ENCODE results near the gene ITPK1.

Gene ITPK1

DNA sequence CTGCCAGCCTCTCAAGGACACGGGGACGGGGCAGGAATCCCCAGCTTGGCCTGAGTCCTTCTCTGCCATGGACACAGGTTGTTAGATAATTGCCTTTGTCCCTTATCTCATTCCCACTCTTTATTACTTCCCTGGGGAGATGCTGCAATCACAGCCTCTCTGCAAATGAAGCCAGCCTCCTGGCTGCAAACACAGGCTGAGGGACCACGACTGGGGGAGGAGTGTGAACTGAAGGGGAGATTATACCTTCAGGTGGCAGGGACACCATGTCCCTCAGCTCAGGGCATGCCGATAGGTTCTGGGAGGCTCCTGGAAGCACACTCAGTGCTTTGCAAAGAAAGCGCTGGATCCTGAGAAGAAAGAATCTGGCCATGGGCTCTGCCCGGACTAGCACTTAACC, 208.9 kb downstream of the ITPK1 start:
- TF ChIP-seq, protein P1, sequence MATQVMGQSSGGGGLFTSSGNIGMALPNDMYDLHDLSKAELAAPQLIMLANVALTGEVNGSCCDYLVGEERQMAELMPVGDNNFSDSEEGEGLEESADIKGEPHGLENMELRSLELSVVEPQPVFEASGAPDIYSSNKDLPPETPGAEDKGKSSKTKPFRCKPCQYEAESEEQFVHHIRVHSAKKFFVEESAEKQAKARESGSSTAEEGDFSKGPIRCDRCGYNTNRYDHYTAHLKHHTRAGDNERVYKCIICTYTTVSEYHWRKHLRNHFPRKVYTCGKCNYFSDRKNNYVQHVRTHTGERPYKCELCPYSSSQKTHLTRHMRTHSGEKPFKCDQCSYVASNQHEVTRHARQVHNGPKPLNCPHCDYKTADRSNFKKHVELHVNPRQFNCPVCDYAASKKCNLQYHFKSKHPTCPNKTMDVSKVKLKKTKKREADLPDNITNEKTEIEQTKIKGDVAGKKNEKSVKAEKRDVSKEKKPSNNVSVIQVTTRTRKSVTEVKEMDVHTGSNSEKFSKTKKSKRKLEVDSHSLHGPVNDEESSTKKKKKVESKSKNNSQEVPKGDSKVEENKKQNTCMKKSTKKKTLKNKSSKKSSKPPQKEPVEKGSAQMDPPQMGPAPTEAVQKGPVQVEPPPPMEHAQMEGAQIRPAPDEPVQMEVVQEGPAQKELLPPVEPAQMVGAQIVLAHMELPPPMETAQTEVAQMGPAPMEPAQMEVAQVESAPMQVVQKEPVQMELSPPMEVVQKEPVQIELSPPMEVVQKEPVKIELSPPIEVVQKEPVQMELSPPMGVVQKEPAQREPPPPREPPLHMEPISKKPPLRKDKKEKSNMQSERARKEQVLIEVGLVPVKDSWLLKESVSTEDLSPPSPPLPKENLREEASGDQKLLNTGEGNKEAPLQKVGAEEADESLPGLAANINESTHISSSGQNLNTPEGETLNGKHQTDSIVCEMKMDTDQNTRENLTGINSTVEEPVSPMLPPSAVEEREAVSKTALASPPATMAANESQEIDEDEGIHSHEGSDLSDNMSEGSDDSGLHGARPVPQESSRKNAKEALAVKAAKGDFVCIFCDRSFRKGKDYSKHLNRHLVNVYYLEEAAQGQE (IDR thresholded peaks at IDR 0.05; ENCODE audit: insufficient read depth in 1 of 2, low read depth in 2 of 2, low read length in 2 of 2): no peak
- TF ChIP-seq SIN3A (IDR thresholded peaks at IDR 0.05; ENCODE audit: borderline replicate concordance, insufficient read depth, low read length) (no peak), FOXP2 (optimal IDR thresholded peaks at IDR 0.05; ENCODE audit: borderline replicate concordance, extremely low read depth, extremely low read length, insufficient read depth) (no peak)

DNA sequence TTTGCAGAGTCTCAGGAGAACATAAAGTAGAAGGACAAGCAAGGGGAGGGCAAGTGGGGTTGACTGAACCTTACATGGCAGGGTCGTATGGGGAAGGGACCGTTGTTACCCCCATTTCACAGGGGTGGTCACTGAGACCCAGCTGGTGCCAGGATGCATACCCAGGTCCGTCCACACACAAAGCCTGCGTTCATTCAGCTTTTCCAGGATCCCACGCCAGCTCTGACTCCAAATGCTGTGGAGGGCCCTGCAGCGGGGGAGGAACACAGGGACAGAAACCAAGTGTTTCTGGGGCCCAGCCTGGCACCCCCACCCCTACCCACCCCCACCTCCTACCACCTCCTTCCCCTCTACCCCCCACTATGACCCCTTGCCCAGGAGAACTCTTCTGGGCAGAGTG, 209.3 kb downstream of the ITPK1 start:
- TF ChIP-seq, protein P1 (IDR thresholded peaks at IDR 0.05; ENCODE audit: insufficient read depth in 1 of 2, low read depth in 2 of 2, low read length in 2 of 2): no peak
- TF ChIP-seq POLR2AphosphoS5 (IDR thresholded peaks at IDR 0.05; ENCODE audit: low read depth, low read length): no peak
- no peak for TF ChIP-seq FOXP2 (optimal IDR thresholded peaks at IDR 0.05; ENCODE audit: borderline replicate concordance, extremely low read depth, extremely low read length, insufficient read depth)
- no peak for TF ChIP-seq TAF1 (IDR thresholded peaks at IDR 0.05; ENCODE audit: borderline replicate concordance, insufficient read depth, low read length)
- no peak for TF ChIP-seq SIN3A (IDR thresholded peaks at IDR 0.05; ENCODE audit: borderline replicate concordance, insufficient read depth, low read length)

DNA sequence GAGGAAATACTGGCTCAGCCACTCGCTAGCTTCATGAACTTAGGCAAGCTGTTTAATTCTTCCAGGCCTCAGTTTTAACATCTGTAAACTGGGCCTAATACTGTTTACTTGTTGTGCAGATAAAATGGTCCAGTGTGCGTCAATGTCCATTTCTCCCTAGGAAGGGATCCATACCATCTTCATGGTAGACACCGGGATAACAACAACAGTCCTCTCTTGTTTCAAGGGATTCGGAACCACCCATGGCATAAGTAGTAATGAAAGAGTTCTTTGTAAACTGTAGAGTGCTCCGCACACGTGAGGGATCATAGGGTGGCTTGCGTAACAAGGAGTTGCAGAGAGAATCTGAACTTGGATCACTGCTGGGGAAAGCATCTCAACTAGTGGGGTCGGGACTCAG, 210.1 kb downstream of the ITPK1 start:
- TF ChIP-seq, protein P1 (IDR thresholded peaks at IDR 0.05; ENCODE audit: insufficient read depth in 1 of 2, low read depth in 2 of 2, low read length in 2 of 2): no peak
- TF ChIP-seq TAF1 (IDR thresholded peaks at IDR 0.05; ENCODE audit: borderline replicate concordance, insufficient read depth, low read length): no peak
- TF ChIP-seq POLR2AphosphoS5 (IDR thresholded peaks at IDR 0.05; ENCODE audit: low read depth, low read length): no peak
- TF ChIP-seq FOXP2 (optimal IDR thresholded peaks at IDR 0.05; ENCODE audit: borderline replicate concordance, extremely low read depth, extremely low read length, insufficient read depth): no peak
- no peak for TF ChIP-seq SIN3A (IDR thresholded peaks at IDR 0.05; ENCODE audit: borderline replicate concordance, insufficient read depth, low read length)

DNA sequence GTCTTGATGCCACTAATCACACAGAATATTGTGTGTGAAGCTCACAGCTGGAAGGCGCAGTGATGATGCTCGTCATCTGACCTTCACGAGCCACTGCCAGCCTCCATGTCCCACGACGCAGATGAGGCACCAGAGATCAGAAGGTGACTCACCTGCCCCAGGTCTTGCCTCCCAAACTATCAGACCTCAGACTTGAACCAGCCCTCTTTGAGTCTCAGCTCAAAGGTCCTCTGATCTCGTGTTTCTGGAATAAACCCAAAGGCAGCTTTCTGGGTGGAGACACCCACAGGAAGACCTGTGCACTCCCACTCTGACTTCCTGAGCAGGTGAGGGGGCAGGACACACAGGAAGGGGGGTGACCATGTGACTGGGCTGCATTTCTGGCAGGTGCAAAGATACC, 212.4 kb downstream of the ITPK1 start:
- TF ChIP-seq, protein P1 (IDR thresholded peaks at IDR 0.05; ENCODE audit: insufficient read depth in 1 of 2, low read depth in 2 of 2, low read length in 2 of 2): no peak
- TF ChIP-seq SIN3A (IDR thresholded peaks at IDR 0.05; ENCODE audit: borderline replicate concordance, insufficient read depth, low read length): no peak
- no peak for TF ChIP-seq TAF1 (IDR thresholded peaks at IDR 0.05; ENCODE audit: borderline replicate concordance, insufficient read depth, low read length)
- no peak for TF ChIP-seq POLR2AphosphoS5 (IDR thresholded peaks at IDR 0.05; ENCODE audit: low read depth, low read length)

DNA sequence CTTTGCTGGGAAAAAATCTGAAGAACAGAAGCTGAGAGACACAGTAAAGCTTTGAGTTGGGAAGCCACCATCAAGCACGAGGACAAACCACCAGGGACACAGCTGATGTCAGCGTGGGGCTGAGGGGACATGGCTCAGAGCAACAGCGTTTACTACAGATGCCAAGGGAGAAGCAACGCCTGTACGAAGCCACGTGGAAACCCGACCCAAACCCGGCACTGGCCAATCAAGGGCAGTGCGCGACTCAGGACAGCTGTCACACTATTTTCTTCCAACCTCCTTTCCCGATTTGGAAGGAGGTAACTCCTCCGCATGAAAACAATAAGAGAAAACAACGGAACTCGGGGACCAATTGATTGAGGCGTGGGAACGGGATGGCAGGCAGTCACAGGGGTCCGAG, 213.0 kb downstream of the ITPK1 start:
- no peak for TF ChIP-seq FOXP2 (optimal IDR thresholded peaks at IDR 0.05; ENCODE audit: borderline replicate concordance, extremely low read depth, extremely low read length, insufficient read depth)
- TF ChIP-seq, protein P1 (IDR thresholded peaks at IDR 0.05; ENCODE audit: insufficient read depth in 1 of 2, low read depth in 2 of 2, low read length in 2 of 2): no peak
- TF ChIP-seq POLR2AphosphoS5 (IDR thresholded peaks at IDR 0.05; ENCODE audit: low read depth, low read length): no peak
- TF ChIP-seq SIN3A (IDR thresholded peaks at IDR 0.05; ENCODE audit: borderline replicate concordance, insufficient read depth, low read length): no peak
- TF ChIP-seq TAF1 (IDR thresholded peaks at IDR 0.05; ENCODE audit: borderline replicate concordance, insufficient read depth, low read length): no peak

Data from PFSK-1 (cell line).